ENCODE results near the gene PSEN2. TPM values are rescaled to one million over a fixed set of nuclear protein-coding genes. Genes with fewer than 3 reads are reported as not detected.

The PSEN2 gene
- total and polyA plus RNA-seq, 2 of the 8 experiments (the other 6 are each of a cell fraction or from before 2014, with no cell fraction given): 22.9 to 29.0 TPM

DNA sequence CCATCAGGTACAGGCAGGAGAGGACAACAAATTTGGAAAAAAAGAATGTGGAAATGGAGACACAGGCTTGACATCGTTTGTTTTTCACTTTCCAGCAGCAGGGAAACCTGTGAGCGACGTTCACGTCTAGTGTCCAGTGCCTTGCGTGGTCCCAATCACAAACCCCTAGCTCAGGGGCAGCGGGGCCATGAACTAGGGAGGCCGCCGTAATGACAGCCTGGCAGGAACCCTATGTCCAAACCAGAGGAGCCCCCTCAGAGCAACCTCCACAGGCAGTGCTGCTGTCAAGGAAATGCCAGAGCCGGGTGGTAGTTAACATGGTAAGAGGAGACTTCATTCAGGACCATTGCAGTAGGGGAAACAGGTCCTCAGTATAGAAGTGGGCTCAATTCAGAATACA, 37.8 kb upstream of the PSEN2 start:
- Histone ChIP-seq H3K23me2 (ENCODE audit: low read depth, low read length) (no peaks in the 10 kb centered on the region), H4K8ac (ENCODE audit: extremely low read depth, insufficient read depth, low read length) (no peak overlapping the region), H3K56ac (replicated peaks; ENCODE audit: insufficient read length, low read depth, low read length) (no peak overlapping the region), H4K20me1 (replicated peaks in 1 of 2; ENCODE audit: control insufficient read depth in 1 of 2, insufficient read depth in 2 of 2, low read length in 2 of 2) (no peaks in the 10 kb centered on the region), H3K4ac (replicated peaks; ENCODE audit: insufficient read length, low read depth, low read length) (no peak overlapping the region), H2BK15ac (ENCODE audit: low read length) (no peak overlapping the region), H3K14ac (ENCODE audit: insufficient read length) (no peak overlapping the region), H3K9ac (replicated peaks in 1 of 4; ENCODE audit: extremely low read depth in 1 of 4, low read depth in 3 of 4, low read length in 3 of 4) (no peak overlapping the region), H3K18ac (ENCODE audit: extremely low read depth, low read length) (no peak overlapping the region), H2BK120ac (replicated peaks; ENCODE audit: low read depth, low read length) (no peak overlapping the region), H3K79me1 (ENCODE audit: low read depth, low read length) (no peaks in the 10 kb centered on the region), H3K9me3 (ENCODE audit: insufficient read depth in 2 of 2, low read depth in 1 of 2, low read length in 1 of 2) (0 out of 4 replicates have a peak, but pooled peaks cover 0 to 3% of the 10 kb centered on the region in 2 experiments), H3K4me3 (ENCODE audit: extremely low read depth in 1 of 4, insufficient read depth in 2 of 4, low read depth in 3 of 4, low read length in 4 of 4) (no peak overlapping the region), H3K27ac (ENCODE audit: low read depth, low read length) (no peak overlapping the region), H3K23ac (ENCODE audit: insufficient read length) (no peak overlapping the region), H3K36me3 (ENCODE audit: control insufficient read depth in 2 of 4, insufficient read depth in 4 of 4, low read length in 3 of 4) (no peaks in the 10 kb centered on the region), H3K79me2 (ENCODE audit: control insufficient read depth in 1 of 2, insufficient read depth in 2 of 2, low read length in 2 of 2) (no peaks in the 10 kb centered on the region), H2AFZ (ENCODE audit: low read length) (no peak overlapping the region), H4K91ac (replicated peaks; ENCODE audit: insufficient read length, low read length) (no peak overlapping the region), H3K27me3 (replicated peaks in 1 of 4; ENCODE audit: control insufficient read depth in 3 of 4, extremely low read depth in 1 of 4, insufficient read depth in 3 of 4, low read length in 3 of 4) (no peaks in the 10 kb centered on the region), H4K5ac (ENCODE audit: insufficient read length, low read depth, low read length) (no peak overlapping the region), H2BK5ac (ENCODE audit: low read depth, low read length) (no peak overlapping the region), H2BK12ac (ENCODE audit: low read depth, low read length) (no peak overlapping the region), H3K4me1 (replicated peaks in 1 of 4; ENCODE audit: control insufficient read depth in 3 of 4, insufficient read depth in 4 of 4, low read length in 3 of 4) (no peaks in the 10 kb centered on the region; a peak in 1 of 7 replicates), H3K4me2 (ENCODE audit: insufficient read depth in 1 of 2, low read depth in 2 of 2, low read length in 2 of 2) (no peak overlapping the region), H2BK20ac (ENCODE audit: low read length) (no peak overlapping the region), H2AK5ac (ENCODE audit: low read depth, low read length) (no peak overlapping the region)
- DNase-seq (ENCODE audit: low read depth in 1 of 2, low spot score in 2 of 2) (no peak), FAIRE-seq (no peak)
- TF ChIP-seq KDM1A (IDR thresholded peaks at IDR 0.05; ENCODE audit: borderline replicate concordance, low read length): no peak
- TF ChIP-seq RAD21 (IDR thresholded peaks at IDR 0.05 in 1 of 2, conservative IDR thresholded peaks at IDR 0.05 in 1 of 2; ENCODE audit: low read depth in 2 of 2, low read length in 2 of 2): no peak
- TF ChIP-seq ZNF274 (IDR thresholded peaks at IDR 0.05; ENCODE audit: borderline replicate concordance, extremely low read depth, low read length): no peak
- TF ChIP-seq CREB1 (IDR thresholded peaks at IDR 0.05): no peak
- TF ChIP-seq SUZ12 (IDR thresholded peaks at IDR 0.05; ENCODE audit: low read length): no peak
- TF ChIP-seq JUN (IDR thresholded peaks at IDR 0.05; ENCODE audit: low read depth, low read length): no peak
- TF ChIP-seq HDAC6 (IDR thresholded peaks at IDR 0.05; ENCODE audit: low read depth, low read length): no peak
- TF ChIP-seq CEBPB (IDR thresholded peaks at IDR 0.05; ENCODE audit: low read depth, low read length): no peak
- TF ChIP-seq CBX5 (IDR thresholded peaks at IDR 0.05; ENCODE audit: low read depth, low read length): no peak
- TF ChIP-seq CTBP2 (IDR thresholded peaks at IDR 0.05; ENCODE audit: borderline replicate concordance, insufficient read depth, insufficient read length, low read length): no peak
- TF ChIP-seq TCF12 (IDR thresholded peaks at IDR 0.05; ENCODE audit: low read depth, low read length): no peak
- TF ChIP-seq, protein P1, sequence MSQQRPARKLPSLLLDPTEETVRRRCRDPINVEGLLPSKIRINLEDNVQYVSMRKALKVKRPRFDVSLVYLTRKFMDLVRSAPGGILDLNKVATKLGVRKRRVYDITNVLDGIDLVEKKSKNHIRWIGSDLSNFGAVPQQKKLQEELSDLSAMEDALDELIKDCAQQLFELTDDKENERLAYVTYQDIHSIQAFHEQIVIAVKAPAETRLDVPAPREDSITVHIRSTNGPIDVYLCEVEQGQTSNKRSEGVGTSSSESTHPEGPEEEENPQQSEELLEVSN (IDR thresholded peaks at IDR 0.05): no peak
- no peak for TF ChIP-seq EZH2 (IDR thresholded peaks at IDR 0.05; ENCODE audit: low read depth, low read length, severe bottlenecking)
- CTCF ChIA-PET (ENCODE audit: partially characterized antibody): no interaction called here
- POLR2A ChIA-PET (ENCODE audit: partially characterized antibody): no interaction called here
- 87% methylated on average over 9 of the region's 9 CpGs; no CpG with 5 or more reads in 1 of the 2 experiments for WGBS, 2 experiments (ENCODE audit: extremely low coverage in 1 of 2, insufficient coverage in 1 of 2, insufficient read length in 1 of 2, insufficient replicate concordance in 2 of 2, low coverage in 1 of 2, low lambda C conversion rate in 2 of 2, missing lambda C conversion rate in 1 of 2)
